ENCODE data around the gene PROM1. TPM values are rescaled to one million over a fixed set of nuclear protein-coding genes. Genes with fewer than 3 reads are reported as not detected.

Gene PROM1
- total and polyA plus RNA-seq, 5 donors from 2014 or later: 2.9 TPM; not detected in 4

DNA sequence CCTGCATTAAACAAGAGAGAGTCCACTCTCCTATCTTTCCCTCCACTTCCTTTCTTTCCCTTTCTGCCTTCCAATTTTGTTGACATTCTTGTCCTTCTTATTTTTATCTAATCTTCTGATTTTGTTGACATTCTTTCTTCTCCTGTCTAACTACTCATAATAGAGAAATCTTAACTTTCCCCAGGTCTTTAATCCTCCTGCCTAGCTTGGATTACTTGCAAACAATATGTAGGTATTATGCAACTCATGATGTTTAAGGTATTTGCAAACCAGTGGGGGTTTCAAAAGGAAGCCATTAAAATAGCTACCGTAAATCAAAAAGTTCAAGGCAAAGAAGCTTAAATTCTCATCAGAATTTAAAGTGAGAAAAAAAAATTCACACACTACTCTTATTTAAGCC, 53.9 kb downstream of the PROM1 start:
- Mint-ChIP-seq H3K36me3 (no peaks in the 10 kb centered on the region), H3K27me3 (peaks cover 11% of the 10 kb centered on the region), H3K4me1 (no peaks in the 10 kb centered on the region), H3K4me3 (no peak overlapping the region), H3K27ac (no peak overlapping the region), H3K9me3 (no peaks in the 10 kb centered on the region)
- no peak overlapping the region for H3K4me3 ChIP-seq (ENCODE audit: low read depth, low read length)
- no peak overlapping the region for H3K27ac ChIP-seq (ENCODE audit: insufficient read depth, low read length, poor library complexity, severe bottlenecking)
- H3K4me1 ChIP-seq (ENCODE audit: control insufficient read depth, insufficient read depth, low read length, poor library complexity, severe bottlenecking): no peaks in the 10 kb centered on the region
- ATAC-seq (ENCODE audit: low read depth in 2 of 2) (no peak), DNase-seq (no peak)
- H3K36me3 ChIP-seq (ENCODE audit: control insufficient read depth, insufficient read depth, low read length): no peaks in the 10 kb centered on the region
- no peaks in the 10 kb centered on the region for H3K27me3 ChIP-seq (ENCODE audit: control insufficient read depth, insufficient read depth, low read length)
- H3K9me3 ChIP-seq (ENCODE audit: control insufficient read depth in 2 of 2, low read length in 2 of 2): no peaks in the 10 kb centered on the region

DNA sequence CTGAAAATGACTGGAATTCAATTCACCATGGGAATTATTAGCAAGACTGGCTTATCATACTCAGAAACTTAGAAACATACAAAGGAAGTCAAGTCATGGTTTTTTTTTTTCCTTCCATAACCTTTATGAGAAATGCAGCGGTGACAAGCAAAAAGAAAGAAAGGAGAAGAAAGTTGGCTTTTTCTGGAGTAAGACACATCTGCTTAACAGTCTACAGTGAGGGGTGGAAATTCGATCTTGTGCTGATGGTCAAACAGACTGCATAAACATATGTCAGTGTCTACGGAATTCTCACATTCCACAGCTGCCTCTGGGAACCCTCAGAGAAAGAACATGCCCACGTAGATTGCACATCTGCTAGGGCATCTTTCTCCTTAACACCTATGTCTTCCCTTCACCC, 54.6 kb downstream of the PROM1 start:
- Histone ChIP-seq H3K27me3 (ENCODE audit: control insufficient read depth, insufficient read depth, low read length) (no peaks in the 10 kb centered on the region), H3K4me1 (ENCODE audit: control insufficient read depth, insufficient read depth, low read length, poor library complexity, severe bottlenecking) (no peaks in the 10 kb centered on the region), H3K27ac (ENCODE audit: insufficient read depth, low read length, poor library complexity, severe bottlenecking) (no peak overlapping the region), H3K9me3 (ENCODE audit: control insufficient read depth in 2 of 2, low read length in 2 of 2) (no peaks in the 10 kb centered on the region), H3K36me3 (ENCODE audit: control insufficient read depth, insufficient read depth, low read length) (no peaks in the 10 kb centered on the region), H3K4me3 (ENCODE audit: low read depth, low read length) (no peak overlapping the region)
- Mint-ChIP-seq H3K27me3 (peaks cover 11% of the 10 kb centered on the region), H3K9me3 (no peaks in the 10 kb centered on the region), H3K4me3 (no peak overlapping the region), H3K36me3 (no peaks in the 10 kb centered on the region), H3K27ac (no peak overlapping the region), H3K4me1 (no peaks in the 10 kb centered on the region)
- DNase-seq (no peak), ATAC-seq (ENCODE audit: low read depth in 2 of 2) (no peak)

- H3K9me3 ChIP-seq (ENCODE audit: control insufficient read depth in 2 of 2, low read length in 2 of 2): no peaks in the 10 kb centered on the region
- Mint-ChIP-seq H3K27ac (no peak overlapping the region), H3K4me1 (no peaks in the 10 kb centered on the region), H3K9me3 (no peaks in the 10 kb centered on the region), H3K27me3 (peaks cover 15% of the 10 kb centered on the region), H3K36me3 (no peaks in the 10 kb centered on the region), H3K4me3 (no peak overlapping the region)
- ATAC-seq (ENCODE audit: low read depth in 2 of 2) (no peak), DNase-seq (no peak)
- no peaks in the 10 kb centered on the region for H3K4me1 ChIP-seq (ENCODE audit: control insufficient read depth, insufficient read depth, low read length, poor library complexity, severe bottlenecking)
- no peak overlapping the region for H3K27ac ChIP-seq (ENCODE audit: insufficient read depth, low read length, poor library complexity, severe bottlenecking)
- no peaks in the 10 kb centered on the region for H3K36me3 ChIP-seq (ENCODE audit: control insufficient read depth, insufficient read depth, low read length)
- no peak overlapping the region for H3K4me3 ChIP-seq (ENCODE audit: low read depth, low read length)
- no peaks in the 10 kb centered on the region for H3K27me3 ChIP-seq (ENCODE audit: control insufficient read depth, insufficient read depth, low read length)
Observed at GRCh38 chr4:16027626-16028025, 56.2 kb downstream of the PROM1 start.

GRCh38 chr4:16027114-16027513, 56.7 kb downstream of the PROM1 start:
- Histone ChIP-seq H3K36me3 (ENCODE audit: control insufficient read depth, insufficient read depth, low read length) (no peaks in the 10 kb centered on the region), H3K4me1 (ENCODE audit: control insufficient read depth, insufficient read depth, low read length, poor library complexity, severe bottlenecking) (no peaks in the 10 kb centered on the region), H3K9me3 (ENCODE audit: control insufficient read depth in 2 of 2, low read length in 2 of 2) (no peaks in the 10 kb centered on the region), H3K27me3 (ENCODE audit: control insufficient read depth, insufficient read depth, low read length) (no peaks in the 10 kb centered on the region), H3K27ac (ENCODE audit: insufficient read depth, low read length, poor library complexity, severe bottlenecking) (no peak overlapping the region), H3K4me3 (ENCODE audit: low read depth, low read length) (no peak overlapping the region)
- no peaks in the 10 kb centered on the region for H3K4me1 Mint-ChIP-seq
- no peak for ATAC-seq (ENCODE audit: low read depth in 2 of 2)
- H3K4me3 Mint-ChIP-seq: no peak overlapping the region
- no peak for DNase-seq
- H3K27me3 Mint-ChIP-seq: peaks cover 20% of the 10 kb centered on the region
- no peak overlapping the region for H3K27ac Mint-ChIP-seq
- H3K36me3 Mint-ChIP-seq: no peaks in the 10 kb centered on the region
- H3K9me3 Mint-ChIP-seq: no peaks in the 10 kb centered on the region

- Histone ChIP-seq H3K9me3 (ENCODE audit: control insufficient read depth in 2 of 2, low read length in 2 of 2) (no peaks in the 10 kb centered on the region), H3K4me3 (ENCODE audit: low read depth, low read length) (no peak overlapping the region), H3K36me3 (ENCODE audit: control insufficient read depth, insufficient read depth, low read length) (no peaks in the 10 kb centered on the region), H3K27me3 (ENCODE audit: control insufficient read depth, insufficient read depth, low read length) (no peaks in the 10 kb centered on the region), H3K27ac (ENCODE audit: insufficient read depth, low read length, poor library complexity, severe bottlenecking) (no peak overlapping the region), H3K4me1 (ENCODE audit: control insufficient read depth, insufficient read depth, low read length, poor library complexity, severe bottlenecking) (no peaks in the 10 kb centered on the region)
- Mint-ChIP-seq H3K36me3 (no peaks in the 10 kb centered on the region), H3K4me1 (no peaks in the 10 kb centered on the region), H3K27ac (no peak overlapping the region), H3K9me3 (no peaks in the 10 kb centered on the region), H3K4me3 (no peak overlapping the region), H3K27me3 (peaks cover 29% of the 10 kb centered on the region)
- DNase-seq (peak; percentile 11 to 76 (median 60)), ATAC-seq (ENCODE audit: low read depth in 2 of 2) (no peak)
Observed at GRCh38 chr4:16026160-16026761, 57.6 kb downstream of the PROM1 start.

GRCh38 chr4:16025268-16025667, 58.6 kb downstream of the PROM1 start:
- Mint-ChIP-seq H3K9me3 (no peaks in the 10 kb centered on the region), H3K4me3 (no peak overlapping the region), H3K27me3 (peaks cover 38% of the 10 kb centered on the region), H3K36me3 (no peaks in the 10 kb centered on the region), H3K4me1 (no peaks in the 10 kb centered on the region), H3K27ac (no peak overlapping the region)
- H3K27ac ChIP-seq (ENCODE audit: insufficient read depth, low read length, poor library complexity, severe bottlenecking): no peak overlapping the region
- no peak overlapping the region for H3K4me3 ChIP-seq (ENCODE audit: low read depth, low read length)
- no peaks in the 10 kb centered on the region for H3K9me3 ChIP-seq (ENCODE audit: control insufficient read depth in 2 of 2, low read length in 2 of 2)
- H3K36me3 ChIP-seq (ENCODE audit: control insufficient read depth, insufficient read depth, low read length): no peaks in the 10 kb centered on the region
- H3K4me1 ChIP-seq (ENCODE audit: control insufficient read depth, insufficient read depth, low read length, poor library complexity, severe bottlenecking): no peaks in the 10 kb centered on the region
- DNase-seq (no peak), ATAC-seq (ENCODE audit: low read depth in 2 of 2) (no peak)
- no peaks in the 10 kb centered on the region for H3K27me3 ChIP-seq (ENCODE audit: control insufficient read depth, insufficient read depth, low read length)

DNA sequence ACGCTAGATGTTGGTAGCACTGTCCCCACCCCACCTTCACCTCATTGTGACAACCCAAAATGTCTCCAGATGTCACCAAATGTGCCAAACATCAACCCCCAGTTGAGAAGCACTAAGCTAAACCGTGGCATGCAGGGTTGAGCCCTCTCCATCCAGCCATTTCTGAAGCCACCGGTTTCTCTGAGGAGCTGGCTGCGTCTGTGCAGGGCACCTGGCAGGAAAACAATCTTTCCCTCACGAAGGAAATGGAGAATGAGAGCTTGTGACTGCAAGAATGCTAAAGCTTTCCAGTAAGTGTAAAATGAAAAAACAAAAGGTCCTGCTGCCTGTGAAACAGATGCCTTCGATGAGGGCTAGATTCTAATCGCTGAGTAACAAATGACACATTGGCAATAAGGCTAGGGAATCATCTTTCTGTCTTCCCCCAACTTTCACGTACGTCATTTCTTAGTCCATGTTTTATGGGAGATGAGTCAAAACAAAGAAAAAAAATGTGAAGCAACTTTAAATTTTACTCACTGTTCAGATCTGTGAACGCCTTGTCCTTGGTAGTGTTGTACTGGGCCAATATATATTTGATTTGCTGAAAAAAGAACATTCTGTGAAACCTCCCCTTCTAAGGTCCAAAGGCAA, 59.9 kb downstream of the PROM1 start:
- no peaks in the 10 kb centered on the region for H3K27me3 ChIP-seq (ENCODE audit: control insufficient read depth, insufficient read depth, low read length)
- Mint-ChIP-seq H3K4me3 (no peak overlapping the region), H3K36me3 (no peaks in the 10 kb centered on the region), H3K9me3 (no peaks in the 10 kb centered on the region), H3K27me3 (peaks cover 35% of the 10 kb centered on the region), H3K27ac (no peak overlapping the region), H3K4me1 (no peaks in the 10 kb centered on the region)
- no peak for DNase-seq
- no peaks in the 10 kb centered on the region for H3K9me3 ChIP-seq (ENCODE audit: control insufficient read depth in 2 of 2, low read length in 2 of 2)
- H3K4me1 ChIP-seq (ENCODE audit: control insufficient read depth, insufficient read depth, low read length, poor library complexity, severe bottlenecking): no peaks in the 10 kb centered on the region
- no peak for ATAC-seq (ENCODE audit: low read depth in 2 of 2)
- H3K36me3 ChIP-seq (ENCODE audit: control insufficient read depth, insufficient read depth, low read length): no peaks in the 10 kb centered on the region
- H3K4me3 ChIP-seq (ENCODE audit: low read depth, low read length): no peak overlapping the region
- no peak overlapping the region for H3K27ac ChIP-seq (ENCODE audit: insufficient read depth, low read length, poor library complexity, severe bottlenecking)

Data from CD4-positive, CD25-positive, alpha-beta regulatory T cell (primary cell).